Adipose tissue (tissue), 3 donors: ENCODE results near the gene MATN3. TPM values are rescaled to one million over a fixed set of nuclear protein-coding genes. Genes with fewer than 3 reads are reported as not detected.

ENCODE experiments used
- H3K27ac ChIP-seq: one replicate; pipeline ENCODE4 v1.5.1; 2013; ENCODE audit warnings: low read depth, low read length
- WGBS, 3 donors: extraction: QIAGEN DNeasy Blood & Tissue Kit; methylation state at CpG; one replicate each; pipeline ENCODE4 v1.1.7; 2013; 5-methylcytosine and 5-hydroxymethylcytosine counted together
- polyA plus RNA-seq, 3 donors: library from polyadenylated mRNA; stranded (reverse); fragments of 200-250 nt; gene quantifications; one replicate each; pipeline ENCODE4 v1.2.3, GENCODE V29; 2013
- donor health status: healthy with polysubstance abuse.
- donor health status: Bipolar disorder and iron deficiency.
- donor health status: healthy.

The MATN3 gene
- polyA plus RNA-seq, 3 donors: 0.36 to 2.8 (median 1.1) TPM

DNA sequence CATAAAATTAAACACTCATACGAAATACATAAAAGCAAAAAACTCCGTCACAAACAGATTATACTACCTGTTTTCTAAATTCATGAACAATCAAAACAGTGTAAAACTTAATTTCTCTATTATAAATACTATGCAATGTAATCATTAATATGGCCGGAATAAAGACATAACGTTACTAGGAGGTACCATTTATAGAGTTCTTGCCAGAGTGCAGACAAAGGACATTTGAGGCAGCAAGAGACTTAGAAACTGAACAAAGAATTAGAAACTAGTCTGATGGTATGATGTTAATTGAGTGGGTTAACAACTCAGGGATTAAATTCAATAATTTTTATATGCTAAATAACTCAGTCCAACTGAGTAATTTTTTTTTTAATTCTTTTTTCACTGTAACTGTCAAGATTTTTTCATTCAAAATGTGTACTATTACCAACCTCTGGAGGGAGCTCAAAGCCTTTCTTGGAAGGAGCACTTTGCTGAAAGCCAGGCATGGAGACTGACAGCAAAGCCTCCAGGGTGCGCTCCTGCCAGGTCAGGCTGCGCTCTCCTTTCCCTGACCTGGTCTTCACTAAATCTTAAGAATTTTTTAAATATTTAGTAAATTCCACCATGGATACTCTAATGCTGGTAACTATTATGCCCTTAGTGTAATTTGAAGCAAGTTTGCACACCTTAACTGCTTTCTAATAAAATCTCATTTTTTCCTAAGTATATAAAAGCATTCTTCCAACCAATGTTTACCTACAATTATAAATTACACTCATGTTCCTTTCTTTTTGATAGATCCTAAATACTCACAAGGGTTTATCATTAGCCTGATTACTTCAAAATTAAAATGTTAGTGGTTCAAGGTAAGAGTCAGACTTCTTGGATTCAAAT, 56.7 kb downstream of the MATN3 start:
- H3K27ac ChIP-seq: no peak overlapping the region
- WGBS, 3 donors: 52 to 62% (median 60%) methylated on average over 6 of the region's 6 CpGs

DNA sequence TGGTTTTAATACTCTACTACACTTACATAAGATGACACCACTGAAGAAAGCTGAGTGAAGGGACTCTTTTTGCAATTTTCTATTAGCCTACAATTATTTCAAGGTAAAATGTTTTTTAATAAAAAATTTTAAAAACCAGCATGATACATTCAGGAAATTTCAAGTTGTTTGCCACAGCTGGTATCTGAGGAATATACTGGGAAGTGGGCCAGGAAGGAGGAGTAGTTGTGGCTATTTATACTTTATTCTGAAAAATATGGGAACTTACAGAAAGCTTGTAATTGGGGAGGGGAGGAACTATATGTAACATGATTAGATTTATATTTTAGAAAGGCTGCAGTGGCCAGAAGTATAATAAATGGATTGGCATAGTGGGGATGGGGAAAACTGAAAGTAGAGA, 63.4 kb downstream of the MATN3 start:
- no peak overlapping the region for H3K27ac ChIP-seq

DNA sequence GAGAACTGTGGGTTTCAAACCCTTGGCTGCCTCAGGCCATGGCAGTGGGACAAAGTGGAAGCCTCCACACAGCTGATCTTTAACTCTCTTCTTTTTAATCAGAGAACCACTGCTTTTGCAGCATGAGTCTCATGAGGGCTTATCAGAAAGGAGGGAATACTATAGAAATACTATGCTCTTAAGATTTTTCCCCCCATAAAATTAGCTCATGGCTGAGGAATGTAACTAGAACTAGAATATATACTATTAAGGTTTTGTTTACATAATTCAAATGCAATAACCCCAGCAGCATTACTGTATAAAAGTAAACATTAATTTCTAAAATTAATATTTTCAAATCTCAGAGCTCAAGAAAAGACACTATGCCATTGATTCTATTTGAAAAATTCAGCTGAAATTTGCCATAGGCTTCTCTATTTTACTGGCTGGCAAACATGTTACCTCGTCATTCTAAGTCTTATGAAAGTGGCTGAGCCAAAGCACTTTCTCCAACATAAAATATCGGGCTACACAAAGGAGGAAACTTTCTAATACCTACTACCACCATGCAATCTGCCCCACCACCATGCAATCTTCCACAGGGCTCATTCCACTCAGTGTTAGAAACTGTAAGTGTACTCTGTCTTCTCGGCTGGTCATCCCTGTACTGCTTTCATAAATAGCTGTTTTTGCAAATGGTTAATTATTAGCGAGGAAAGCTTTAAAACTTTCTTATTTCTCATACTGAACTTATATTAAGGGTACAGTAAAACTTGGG, 65.1 kb downstream of the MATN3 start:
- 89 to 94% (median 91%) methylated on average over 4 of the region's 4 CpGs for WGBS, 3 donors
- no peak overlapping the region for H3K27ac ChIP-seq

DNA sequence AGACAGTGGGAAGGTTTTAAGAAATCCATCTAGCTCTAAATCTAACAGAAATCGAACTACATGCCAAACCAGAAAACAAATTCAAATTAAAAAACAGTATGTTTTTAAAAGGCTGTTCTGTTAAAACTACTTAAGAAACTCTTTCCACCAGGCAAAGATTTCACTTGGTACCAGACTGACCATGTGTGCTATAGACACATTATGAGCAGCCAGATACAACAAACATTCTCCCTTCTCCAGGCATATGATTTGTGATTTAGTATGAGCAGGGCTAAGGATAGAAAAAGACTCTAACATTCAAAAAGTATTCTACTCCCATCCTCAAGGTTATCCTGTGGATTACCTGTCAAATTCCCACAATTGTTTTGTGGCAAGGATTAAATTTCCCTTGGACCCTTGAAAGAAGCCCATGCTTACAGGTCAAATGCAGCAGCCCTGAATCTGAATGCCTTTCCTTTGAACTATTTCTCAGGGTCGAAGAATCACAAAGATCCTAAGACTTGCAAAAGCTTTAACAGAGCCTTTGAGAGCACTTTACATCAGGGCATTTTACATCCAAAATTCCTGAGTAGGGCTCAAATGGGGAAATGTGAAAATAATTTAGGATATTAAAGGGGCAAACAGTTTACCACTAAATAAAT, 68.1 kb downstream of the MATN3 start:
- 74 to 84% (median 78%) methylated on average over 2 of the region's 2 CpGs for WGBS, 3 donors
- H3K27ac ChIP-seq: no peak overlapping the region

DNA sequence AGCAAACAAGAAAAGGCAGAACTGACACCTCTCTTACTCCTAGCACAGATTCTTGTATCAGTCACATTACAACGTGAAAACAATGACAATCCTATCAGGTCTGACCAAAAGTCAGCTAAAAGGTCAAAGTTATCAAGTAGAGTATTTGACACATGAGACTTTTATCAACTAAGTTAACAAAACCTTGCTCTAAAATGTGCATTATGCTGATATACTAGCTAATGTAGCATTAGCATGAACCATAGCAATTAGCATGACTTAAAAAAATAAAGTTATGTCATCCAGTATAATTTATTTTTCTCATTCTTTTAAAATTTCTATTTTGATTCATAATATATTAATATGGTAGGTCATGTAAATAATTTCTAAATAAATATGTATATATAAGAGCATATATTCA, 69.3 kb downstream of the MATN3 start:
- WGBS, 3 donors: 33 to 70% (median 60%) methylated on average over 1 of the region's 1 CpG
- no peak overlapping the region for H3K27ac ChIP-seq

DNA sequence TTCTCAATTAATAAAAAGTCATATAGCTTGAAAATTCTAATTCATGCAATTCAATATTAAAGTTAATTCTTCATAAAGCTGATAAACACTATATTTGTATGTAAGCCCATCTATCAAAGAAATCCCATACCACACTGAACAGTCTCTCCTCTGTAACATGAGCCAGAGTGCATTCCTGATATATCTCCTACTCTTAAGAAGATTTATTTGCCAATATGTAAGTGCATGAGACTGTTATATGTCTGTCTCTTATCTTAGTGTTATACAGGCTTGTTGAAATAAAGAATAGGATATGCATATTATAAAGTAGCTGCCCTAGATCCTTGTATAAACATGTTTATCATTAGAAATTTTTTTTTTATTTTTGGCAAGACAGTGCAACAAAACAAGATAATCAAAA, 70.3 kb downstream of the MATN3 start:
- H3K27ac ChIP-seq: no peak overlapping the region

Other genes starting within 250 kb of the MATN3 start
- 10 to 100 TPM in 2 of 3 donors, 1 to 10 TPM in 1; 5.2 to 14.6 (median 10.6) TPM for gene TTC32, start 110.7 kb downstream of the MATN3 start, polyA plus RNA-seq
- gene WDR35, start 22.6 kb downstream of the MATN3 start, polyA plus RNA-seq: 1 to 10 TPM; 2.2 to 4.5 (median 2.9) TPM
- 100 to 1,000 TPM; 167 to 266 (median 175) TPM for gene LAPTM4A, start 39.0 kb upstream of the MATN3 start, polyA plus RNA-seq
- 1 to 10 TPM; 1.5 to 6.0 (median 2.8) TPM for gene SDC1, start 212.5 kb upstream of the MATN3 start, polyA plus RNA-seq